Measurements from ENCODE around the gene RD3L. TPM values are rescaled to one million over a fixed set of nuclear protein-coding genes. Genes with fewer than 3 reads are reported as not detected.

RD3L gene
- total and polyA plus RNA-seq, 2 experiments from 2014 or later: not detected

DNA sequence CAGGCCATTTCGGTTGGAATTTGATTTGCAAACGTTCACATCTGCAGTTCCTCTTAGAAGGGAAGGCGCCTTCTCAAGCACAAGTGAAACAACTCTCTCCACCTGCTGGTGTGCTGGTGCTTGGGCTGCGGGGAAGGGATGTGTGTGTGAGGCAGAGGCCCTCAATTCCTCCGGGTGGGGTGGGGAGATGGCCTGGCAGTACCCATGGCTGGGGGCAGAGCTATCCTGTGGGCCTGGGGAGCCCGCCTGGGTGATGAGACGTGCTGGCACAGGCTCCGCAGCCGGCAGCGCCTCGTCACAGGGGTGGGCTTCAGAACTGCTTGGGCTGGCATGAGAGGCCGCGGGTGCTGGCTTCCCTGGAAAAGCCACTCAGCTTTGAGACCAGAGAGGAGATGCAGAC is 43.0 kb downstream of the RD3L start:
- Mint-ChIP-seq H3K27ac (no peak overlapping the region), H3K4me3 (no peak overlapping the region), H3K4me1 (peaks cover 6% of the 10 kb centered on the region; the same call in 2 of the 3 replicates), H3K9me3 (peaks cover 10% of the 10 kb centered on the region), H3K27me3 (ENCODE audit: insufficient read depth, low read depth, poor library complexity) (peaks cover 19% of the 10 kb centered on the region), H3K36me3 (ENCODE audit: low read depth) (peaks cover 5% of the 10 kb centered on the region; the same call in 2 of the 3 replicates)
- H2AFZ ChIP-seq: peak overlapping the region; percentile 18; the same call in 1 of the 2 replicates
- H3K79me2 ChIP-seq (replicated peaks; ENCODE audit: insufficient read depth): no peaks in the 10 kb centered on the region
- H3K27me3 ChIP-seq (ENCODE audit: insufficient read depth): no peaks in the 10 kb centered on the region
- no peaks in the 10 kb centered on the region for H3K9me2 ChIP-seq (ENCODE audit: insufficient read depth)
- peak; percentile 46 for DNase-seq (ENCODE audit: low spot score)
- H3K36me3 ChIP-seq (ENCODE audit: insufficient read depth): no peaks in the 10 kb centered on the region
- no peak for TF ChIP-seq NANOG (IDR thresholded peaks at IDR 0.05; ENCODE audit: borderline replicate concordance)
- TF ChIP-seq, protein P1, sequence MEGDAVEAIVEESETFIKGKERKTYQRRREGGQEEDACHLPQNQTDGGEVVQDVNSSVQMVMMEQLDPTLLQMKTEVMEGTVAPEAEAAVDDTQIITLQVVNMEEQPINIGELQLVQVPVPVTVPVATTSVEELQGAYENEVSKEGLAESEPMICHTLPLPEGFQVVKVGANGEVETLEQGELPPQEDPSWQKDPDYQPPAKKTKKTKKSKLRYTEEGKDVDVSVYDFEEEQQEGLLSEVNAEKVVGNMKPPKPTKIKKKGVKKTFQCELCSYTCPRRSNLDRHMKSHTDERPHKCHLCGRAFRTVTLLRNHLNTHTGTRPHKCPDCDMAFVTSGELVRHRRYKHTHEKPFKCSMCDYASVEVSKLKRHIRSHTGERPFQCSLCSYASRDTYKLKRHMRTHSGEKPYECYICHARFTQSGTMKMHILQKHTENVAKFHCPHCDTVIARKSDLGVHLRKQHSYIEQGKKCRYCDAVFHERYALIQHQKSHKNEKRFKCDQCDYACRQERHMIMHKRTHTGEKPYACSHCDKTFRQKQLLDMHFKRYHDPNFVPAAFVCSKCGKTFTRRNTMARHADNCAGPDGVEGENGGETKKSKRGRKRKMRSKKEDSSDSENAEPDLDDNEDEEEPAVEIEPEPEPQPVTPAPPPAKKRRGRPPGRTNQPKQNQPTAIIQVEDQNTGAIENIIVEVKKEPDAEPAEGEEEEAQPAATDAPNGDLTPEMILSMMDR (conservative IDR thresholded peaks at IDR 0.05; ENCODE audit: low read depth in 2 of 2): peak in 1 of 2 experiments; percentile 37; a peak in 1 of 4 replicates
- no peaks in the 10 kb centered on the region for H3F3A ChIP-seq (replicated peaks; ENCODE audit: low read depth)
- H3K27ac ChIP-seq (ENCODE audit: low read depth): no peak overlapping the region
- ATAC-seq: peak; percentile 54
- H4K20me1 ChIP-seq (replicated peaks; ENCODE audit: insufficient read depth): no peaks in the 10 kb centered on the region
- H3K4me1 ChIP-seq (ENCODE audit: insufficient read depth): no peaks in the 10 kb centered on the region
- no peak overlapping the region for H3K4me3 ChIP-seq
- no peak overlapping the region for H3K4me2 ChIP-seq

DNA sequence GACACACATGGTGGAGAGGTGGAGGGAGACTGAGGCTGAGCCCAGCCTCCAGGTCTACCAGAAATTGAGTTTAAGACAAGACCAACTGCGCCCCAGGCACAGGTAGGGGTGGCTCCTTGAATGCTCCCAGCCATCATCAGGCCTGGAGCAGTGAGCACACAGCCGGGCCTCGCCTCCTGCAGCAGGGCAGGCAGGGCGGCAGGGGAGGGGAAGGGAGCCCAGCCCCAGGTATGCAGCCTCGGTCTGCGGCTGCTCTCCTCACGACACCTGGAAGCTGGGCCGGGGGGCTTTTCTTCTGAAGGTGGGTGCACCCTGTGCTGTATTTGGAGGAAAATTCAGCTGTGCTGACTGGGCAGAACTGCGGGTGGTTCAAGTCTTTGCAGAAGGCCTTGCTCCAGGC is 43.6 kb downstream of the RD3L start:
- Mint-ChIP-seq H3K4me1 (peaks cover 6% of the 10 kb centered on the region; the same call in 2 of the 3 replicates), H3K9me3 (peaks cover 10% of the 10 kb centered on the region), H3K27me3 (ENCODE audit: insufficient read depth, low read depth, poor library complexity) (peaks cover 19% of the 10 kb centered on the region), H3K36me3 (ENCODE audit: low read depth) (peaks cover 5% of the 10 kb centered on the region; the same call in 2 of the 3 replicates), H3K4me3 (no peak overlapping the region), H3K27ac (no peak overlapping the region)
- H3K4me2 ChIP-seq: no peak overlapping the region
- H3K36me3 ChIP-seq (ENCODE audit: insufficient read depth): no peaks in the 10 kb centered on the region
- H3K27me3 ChIP-seq (ENCODE audit: insufficient read depth): no peaks in the 10 kb centered on the region
- ATAC-seq (peak; percentile 43), DNase-seq (ENCODE audit: low spot score) (no peak)
- H2AFZ ChIP-seq: peak overlapping the region; percentile 18; the same call in 1 of the 2 replicates
- H3K9me2 ChIP-seq (ENCODE audit: insufficient read depth): no peaks in the 10 kb centered on the region
- no peaks in the 10 kb centered on the region for H3K79me2 ChIP-seq (replicated peaks; ENCODE audit: insufficient read depth)
- no peaks in the 10 kb centered on the region for H3F3A ChIP-seq (replicated peaks; ENCODE audit: low read depth)
- H3K4me1 ChIP-seq (ENCODE audit: insufficient read depth): no peaks in the 10 kb centered on the region
- H4K20me1 ChIP-seq (replicated peaks; ENCODE audit: insufficient read depth): no peaks in the 10 kb centered on the region
- no peak overlapping the region for H3K27ac ChIP-seq (ENCODE audit: low read depth)
- H3K4me3 ChIP-seq: no peak overlapping the region
- TF ChIP-seq, protein P1 (conservative IDR thresholded peaks at IDR 0.05; ENCODE audit: low read depth in 2 of 2): no peak
- TF ChIP-seq, protein P2, sequence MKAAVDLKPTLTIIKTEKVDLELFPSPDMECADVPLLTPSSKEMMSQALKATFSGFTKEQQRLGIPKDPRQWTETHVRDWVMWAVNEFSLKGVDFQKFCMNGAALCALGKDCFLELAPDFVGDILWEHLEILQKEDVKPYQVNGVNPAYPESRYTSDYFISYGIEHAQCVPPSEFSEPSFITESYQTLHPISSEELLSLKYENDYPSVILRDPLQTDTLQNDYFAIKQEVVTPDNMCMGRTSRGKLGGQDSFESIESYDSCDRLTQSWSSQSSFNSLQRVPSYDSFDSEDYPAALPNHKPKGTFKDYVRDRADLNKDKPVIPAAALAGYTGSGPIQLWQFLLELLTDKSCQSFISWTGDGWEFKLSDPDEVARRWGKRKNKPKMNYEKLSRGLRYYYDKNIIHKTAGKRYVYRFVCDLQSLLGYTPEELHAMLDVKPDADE (IDR thresholded peaks at IDR 0.05): no peak
- TF ChIP-seq, protein P3, sequence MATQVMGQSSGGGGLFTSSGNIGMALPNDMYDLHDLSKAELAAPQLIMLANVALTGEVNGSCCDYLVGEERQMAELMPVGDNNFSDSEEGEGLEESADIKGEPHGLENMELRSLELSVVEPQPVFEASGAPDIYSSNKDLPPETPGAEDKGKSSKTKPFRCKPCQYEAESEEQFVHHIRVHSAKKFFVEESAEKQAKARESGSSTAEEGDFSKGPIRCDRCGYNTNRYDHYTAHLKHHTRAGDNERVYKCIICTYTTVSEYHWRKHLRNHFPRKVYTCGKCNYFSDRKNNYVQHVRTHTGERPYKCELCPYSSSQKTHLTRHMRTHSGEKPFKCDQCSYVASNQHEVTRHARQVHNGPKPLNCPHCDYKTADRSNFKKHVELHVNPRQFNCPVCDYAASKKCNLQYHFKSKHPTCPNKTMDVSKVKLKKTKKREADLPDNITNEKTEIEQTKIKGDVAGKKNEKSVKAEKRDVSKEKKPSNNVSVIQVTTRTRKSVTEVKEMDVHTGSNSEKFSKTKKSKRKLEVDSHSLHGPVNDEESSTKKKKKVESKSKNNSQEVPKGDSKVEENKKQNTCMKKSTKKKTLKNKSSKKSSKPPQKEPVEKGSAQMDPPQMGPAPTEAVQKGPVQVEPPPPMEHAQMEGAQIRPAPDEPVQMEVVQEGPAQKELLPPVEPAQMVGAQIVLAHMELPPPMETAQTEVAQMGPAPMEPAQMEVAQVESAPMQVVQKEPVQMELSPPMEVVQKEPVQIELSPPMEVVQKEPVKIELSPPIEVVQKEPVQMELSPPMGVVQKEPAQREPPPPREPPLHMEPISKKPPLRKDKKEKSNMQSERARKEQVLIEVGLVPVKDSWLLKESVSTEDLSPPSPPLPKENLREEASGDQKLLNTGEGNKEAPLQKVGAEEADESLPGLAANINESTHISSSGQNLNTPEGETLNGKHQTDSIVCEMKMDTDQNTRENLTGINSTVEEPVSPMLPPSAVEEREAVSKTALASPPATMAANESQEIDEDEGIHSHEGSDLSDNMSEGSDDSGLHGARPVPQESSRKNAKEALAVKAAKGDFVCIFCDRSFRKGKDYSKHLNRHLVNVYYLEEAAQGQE (IDR thresholded peaks at IDR 0.05; ENCODE audit: unreplicated experiment): no peak
- TF ChIP-seq CREB1 (CRISPR knock-in tag; IDR thresholded peaks at IDR 0.05; ENCODE audit: low read depth) (no peak), STAT1 (IDR thresholded peaks at IDR 0.05; ENCODE audit: unreplicated experiment) (no peak)

Measured in GM23338 (cell line).